Esophagus muscularis mucosa (tissue), 4 donors: ENCODE measurements around the gene ABHD6. TPM values are rescaled to one million over a fixed set of nuclear protein-coding genes. Genes with fewer than 3 reads are reported as not detected.

Source experiments
- DNase-seq: peaks from one replicate; pipeline ENCODE4 v3.0.0-alpha.2; 2017; ENCODE audit errors: extremely low spot score
- H3K27ac ChIP-seq, 4 donors: fragments of 200-600 bp; sonication (generic); replicated peaks in 1 of 4; 1 replicate in 3 of 4; 2 replicates in 1 of 4; pipeline ENCODE4 v1.5.1; 2016 to 2019; ENCODE audit warnings: mild to moderate bottlenecking in 1 of 4
- H3K27me3 ChIP-seq, 4 donors: fragments of 200-600 bp; sonication (generic); one replicate each; pipeline versions ENCODE4 v1.5.1 to v1.6.0; 2016 to 2019
- H3K36me3 ChIP-seq, 4 donors: fragments of 200-600 bp; sonication (generic); one replicate each; pipeline ENCODE4 v1.5.1; 2016 to 2019
- H3K4me1 ChIP-seq, 4 donors: fragments of 200-600 bp; sonication (generic); one replicate each; pipeline ENCODE4 v1.5.1; 2016 to 2019
- H3K4me3 ChIP-seq, 4 donors: fragments of 200-600 bp; sonication (generic); 1 replicate in 2 of 4; 2 replicates in 2 of 4; pipeline ENCODE4 v1.5.1; 2016 to 2019; ENCODE audit warnings: mild to moderate bottlenecking in 4 of 4, moderate library complexity in 1 of 4
- H3K9me3 ChIP-seq, 4 donors: fragments of 200-600 bp; sonication (generic); 1 replicate in 3 of 4; 2 replicates in 1 of 4; pipeline ENCODE4 v1.5.1; 2016 to 2019
- EP300 ChIP-seq: sonication (generic); formaldehyde crosslinking; IDR thresholded peaks from one replicate; pipeline ENCODE4 v1.6.1; 2017; ENCODE audit warnings: antibody characterized with exemption
- POLR2A ChIP-seq: fragments of 450-650 bp; IDR thresholded peaks from one replicate; pipeline ENCODE4 v1.6.1; 2017; ENCODE audit warnings: antibody characterized with exemption, moderate library complexity, mild to moderate bottlenecking, low read depth
- POLR2AphosphoS5 ChIP-seq, 2 donors: sonication (generic); formaldehyde crosslinking; IDR thresholded peaks; one replicate each; pipeline ENCODE4 v1.6.1; 2017; ENCODE audit warnings: antibody characterized with exemption in 2 of 2
- WGBS: methylation state at CpG from one replicate; pipeline ENCODE4 v1.1.5; 2018; 5-methylcytosine and 5-hydroxymethylcytosine counted together
- intact Hi-C: fragments of 100-400 bp; cut with DNase I; formaldehyde crosslinking; loops from one replicate; pipeline ENCODE4 v1.15.1; 2023
- total RNA-seq, 4 donors: library from RNA; depleted of rRNA; stranded (reverse); fragments of >200 nt; gene quantifications; one replicate each; pipeline versions ENCODE4 v1.1.0 to v1.2.1, GENCODE V29; 2016
- TF ChIP-seq, protein P1 (sequence below), 3 experiments: fragments of 200-600 bp in 2 of 3; fragments of 450-650 bp in 1 of 3; sonication (generic) in 2 of 3; IDR thresholded peaks; one replicate each; pipeline ENCODE4 v1.5.1; 2017 to 2019; ENCODE audit warnings: antibody characterized with exemption in 3 of 3, mild to moderate bottlenecking in 2 of 3, moderate library complexity in 1 of 3

Gene ABHD6
- total RNA-seq, 4 donors from 2014 or later, result 13.1 to 20.3 (median 17.9) TPM

DNA sequence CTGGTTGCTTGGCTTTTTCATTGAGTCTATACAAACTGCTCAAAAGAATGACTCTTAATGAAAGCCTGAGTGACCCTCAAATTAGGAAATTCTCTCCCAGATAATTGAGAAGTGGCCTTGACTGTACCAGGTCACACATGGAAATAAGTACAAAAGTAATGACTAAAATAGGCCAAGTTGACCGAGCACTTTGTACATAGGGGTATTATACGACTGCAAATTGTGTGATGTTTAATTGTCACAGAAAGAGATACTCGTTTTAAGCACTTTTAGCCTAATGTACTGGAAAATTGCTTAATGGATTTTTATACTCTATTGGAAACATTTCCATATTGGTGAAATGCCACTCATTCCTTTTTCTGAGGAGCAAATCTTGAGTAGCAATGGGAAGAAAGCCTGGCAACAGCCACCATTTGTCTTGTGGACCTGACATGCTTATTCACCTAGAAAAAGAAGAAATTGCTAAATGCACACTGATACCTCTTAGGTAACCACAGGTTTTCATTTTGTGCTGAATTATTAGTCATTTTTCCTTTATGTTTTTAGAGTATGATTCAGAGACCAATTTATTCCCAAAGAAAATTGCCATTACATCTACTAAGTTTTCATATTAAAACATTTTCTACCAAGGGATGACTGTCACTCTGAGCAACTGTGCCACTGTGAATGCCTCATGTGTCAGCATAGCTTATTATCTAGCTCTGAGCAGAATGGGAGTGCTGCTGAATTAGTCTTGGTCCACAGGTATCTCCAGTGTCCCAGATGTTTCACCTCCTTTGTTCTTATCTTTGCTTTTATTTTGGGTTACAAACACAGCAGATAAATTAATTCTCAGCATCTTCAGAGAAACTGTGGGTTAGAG lies 86.2 kb downstream of the ABHD6 start:
- H3K36me3 ChIP-seq, result peaks cover under 1 to 12% (median 7%) of the 10 kb centered on the region in 4 donors
- DNase-seq, result no peak
- 89% methylated on average over 3 of the region's 3 CpGs for WGBS
- H3K27me3 ChIP-seq, result no peaks in the 10 kb centered on the region
- peaks cover 6 to 27% (median 19%) of the 10 kb centered on the region in 4 donors for H3K4me1 ChIP-seq
- H3K9me3 ChIP-seq, result peaks cover 0 to 3% (median 0%) of the 10 kb centered on the region in 4 donors
- intact Hi-C loops, result loop anchor here (5.0 kb wide), 2 partner anchors 94 to 209 kb away; no protein-coding TSS in a partner anchor
- no peak for TF ChIP-seq EP300
- peak overlapping the region in 1 of 4 donors; percentile 16 for H3K27ac ChIP-seq
- H3K4me3 ChIP-seq, result no peak overlapping the region

DNA sequence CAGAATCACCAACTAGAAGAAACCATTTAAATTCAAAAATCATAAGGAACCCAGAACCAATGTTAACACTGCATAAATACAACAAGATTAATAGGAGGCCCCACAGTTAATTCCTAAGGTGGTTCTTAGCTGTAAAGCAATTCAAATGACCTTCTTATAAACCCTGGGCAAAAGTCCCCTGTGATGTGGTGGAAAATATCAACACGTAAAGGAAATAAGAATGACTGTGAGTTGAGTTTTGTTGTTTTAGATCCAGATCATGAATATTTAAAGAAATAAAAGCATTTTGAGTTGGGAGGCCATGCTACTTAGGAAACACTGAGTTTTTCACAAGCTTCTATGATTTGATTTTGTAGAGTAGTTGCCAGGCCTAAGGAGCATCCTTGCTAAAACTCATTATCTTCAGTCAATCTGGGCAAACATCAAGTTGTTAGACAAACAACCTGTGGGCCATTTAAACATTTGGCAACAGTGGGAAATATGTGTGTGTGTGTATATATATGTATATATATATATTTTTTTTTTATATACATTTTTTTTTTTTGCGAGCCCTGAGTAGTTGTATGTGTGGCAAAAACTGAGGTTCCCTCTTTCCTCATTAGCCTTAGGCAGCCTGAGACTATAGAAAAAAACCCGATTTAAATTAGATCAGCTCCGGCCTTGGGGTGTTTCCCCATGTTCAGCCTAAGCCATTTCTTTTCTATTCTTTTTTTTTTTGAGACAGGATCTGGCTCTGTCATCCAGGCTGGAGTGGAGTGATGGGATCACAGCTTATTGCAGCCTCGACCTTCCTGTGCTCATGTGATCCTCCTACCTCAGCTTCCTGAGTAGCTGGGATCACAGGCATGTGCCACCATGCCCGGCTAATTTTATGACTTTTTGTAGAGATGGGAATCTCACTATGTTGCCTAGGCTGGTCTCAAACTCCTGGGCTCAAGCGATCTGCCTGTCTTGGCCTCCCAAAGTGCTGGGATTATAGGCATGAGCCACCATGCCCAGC lies 87.1 kb downstream of the ABHD6 start:
- Histone ChIP-seq H3K27ac (peak overlapping the region; percentile 11 to 58 (median 48)), H3K9me3 (peaks cover 0 to 3% (median 0%) of the 10 kb centered on the region in 4 donors), H3K36me3 (peaks cover 0 to 4% (median 0%) of the 10 kb centered on the region in 4 donors), H3K27me3 (no peaks in the 10 kb centered on the region), H3K4me1 (peaks cover 6 to 27% (median 19%) of the 10 kb centered on the region in 4 donors), H3K4me3 (no peak overlapping the region)
- DNase-seq, result no peak
- 82% methylated on average over 6 of the region's 7 CpGs for WGBS
- TF ChIP-seq, protein P1, sequence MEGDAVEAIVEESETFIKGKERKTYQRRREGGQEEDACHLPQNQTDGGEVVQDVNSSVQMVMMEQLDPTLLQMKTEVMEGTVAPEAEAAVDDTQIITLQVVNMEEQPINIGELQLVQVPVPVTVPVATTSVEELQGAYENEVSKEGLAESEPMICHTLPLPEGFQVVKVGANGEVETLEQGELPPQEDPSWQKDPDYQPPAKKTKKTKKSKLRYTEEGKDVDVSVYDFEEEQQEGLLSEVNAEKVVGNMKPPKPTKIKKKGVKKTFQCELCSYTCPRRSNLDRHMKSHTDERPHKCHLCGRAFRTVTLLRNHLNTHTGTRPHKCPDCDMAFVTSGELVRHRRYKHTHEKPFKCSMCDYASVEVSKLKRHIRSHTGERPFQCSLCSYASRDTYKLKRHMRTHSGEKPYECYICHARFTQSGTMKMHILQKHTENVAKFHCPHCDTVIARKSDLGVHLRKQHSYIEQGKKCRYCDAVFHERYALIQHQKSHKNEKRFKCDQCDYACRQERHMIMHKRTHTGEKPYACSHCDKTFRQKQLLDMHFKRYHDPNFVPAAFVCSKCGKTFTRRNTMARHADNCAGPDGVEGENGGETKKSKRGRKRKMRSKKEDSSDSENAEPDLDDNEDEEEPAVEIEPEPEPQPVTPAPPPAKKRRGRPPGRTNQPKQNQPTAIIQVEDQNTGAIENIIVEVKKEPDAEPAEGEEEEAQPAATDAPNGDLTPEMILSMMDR (IDR thresholded peaks at IDR 0.05), result no peak
- intact Hi-C loops, result loop anchor here (5.0 kb wide), 2 partner anchors 93 to 208 kb away; no protein-coding TSS in a partner anchor

DNA sequence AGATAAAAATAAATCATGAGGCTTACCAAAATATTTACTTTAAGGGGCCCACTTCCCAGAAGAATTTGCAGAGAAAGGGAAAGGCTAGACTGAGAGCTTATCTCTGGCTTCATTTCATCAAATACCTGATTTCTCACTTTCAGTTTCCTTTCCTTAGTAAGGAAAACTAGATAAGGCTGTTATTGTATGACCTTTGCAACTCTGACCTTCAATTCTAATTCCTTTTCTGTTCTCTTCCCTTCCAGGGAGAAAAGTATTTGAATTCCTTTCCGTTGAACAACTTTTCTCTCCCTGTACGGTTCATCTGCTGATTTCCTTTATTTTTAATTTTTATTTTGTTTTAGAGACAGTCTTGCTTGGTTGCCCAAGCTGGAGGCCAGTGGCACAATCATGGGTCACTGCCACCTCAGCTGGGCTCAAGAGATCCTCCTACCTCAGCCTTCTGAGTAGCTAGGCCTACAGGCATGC lies 88.0 kb downstream of the ABHD6 start:
- Histone ChIP-seq H3K27me3 (no peaks in the 10 kb centered on the region), H3K4me1 (peaks cover 6 to 27% (median 19%) of the 10 kb centered on the region in 4 donors), H3K36me3 (no peaks in the 10 kb centered on the region), H3K27ac (peak overlapping the region; percentile 11 to 58 (median 48)), H3K4me3 (no peak overlapping the region), H3K9me3 (peaks cover 0 to 3% (median 0%) of the 10 kb centered on the region in 4 donors)
- 40% methylated on average over 2 of the region's 2 CpGs for WGBS
- DNase-seq, result no peak
- no peak for TF ChIP-seq POLR2AphosphoS5 (IDR thresholded peaks at IDR 0.05)
- TF ChIP-seq POLR2A, result no peak
- no peak for TF ChIP-seq EP300
- TF ChIP-seq, protein P1 (IDR thresholded peaks at IDR 0.05), result no peak
- intact Hi-C loops, result no loop called here

DNA sequence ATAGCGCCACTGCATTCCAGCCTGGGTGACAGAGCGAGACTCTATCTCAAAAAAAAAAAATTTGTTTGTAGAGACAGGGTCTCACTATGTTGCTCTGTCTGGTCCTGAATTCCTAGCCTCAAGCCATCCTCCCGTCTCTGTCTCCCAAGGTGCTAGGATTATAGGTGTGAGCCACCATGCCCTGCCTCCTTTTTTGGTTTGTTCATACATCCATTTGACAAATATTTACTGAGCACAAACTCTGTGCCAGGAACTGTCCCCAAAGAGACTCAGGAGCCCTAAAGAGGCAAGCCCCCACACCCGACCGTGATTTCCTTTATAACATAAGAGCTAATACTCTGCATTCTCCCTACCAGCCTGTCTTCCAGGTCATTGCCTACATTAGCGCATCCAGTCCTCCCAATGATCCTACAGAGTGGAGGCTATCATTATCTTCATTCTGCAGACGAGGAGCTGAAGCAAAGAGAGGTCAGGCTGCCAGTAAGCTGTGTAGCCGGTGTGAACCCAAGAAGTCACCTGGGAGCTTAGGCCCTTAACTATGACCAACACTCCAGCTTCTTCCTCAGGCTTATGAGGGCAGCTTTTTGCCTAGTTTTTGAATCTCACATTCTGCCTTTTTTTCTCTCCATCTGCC lies 88.8 kb downstream of the ABHD6 start:
- peaks cover 6 to 22% (median 17%) of the 10 kb centered on the region in 4 donors for H3K4me1 ChIP-seq
- no peak for DNase-seq
- H3K4me3 ChIP-seq, result no peak overlapping the region
- no peaks in the 10 kb centered on the region for H3K27me3 ChIP-seq
- WGBS, result 95% methylated on average over 8 of the region's 8 CpGs
- TF ChIP-seq POLR2A, result no peak
- TF ChIP-seq, protein P1 (IDR thresholded peaks at IDR 0.05), result no peak
- no peak for TF ChIP-seq POLR2AphosphoS5 (IDR thresholded peaks at IDR 0.05)
- no peak for TF ChIP-seq EP300
- no peak overlapping the region for H3K27ac ChIP-seq
- H3K36me3 ChIP-seq, result no peaks in the 10 kb centered on the region
- intact Hi-C loops, result no loop called here
- peaks cover 0 to 3% (median 0%) of the 10 kb centered on the region in 4 donors for H3K9me3 ChIP-seq
